ENCODE measurements around the gene PLEKHG4B. TPM values are rescaled to one million over a fixed set of nuclear protein-coding genes. Genes with fewer than 3 reads are reported as not detected.
A peak's percentile ranks its signal among the peaks of the same experiment; 100 is the strongest.

Gene PLEKHG4B
- total and polyA plus RNA-seq, 8 donors: 0.21 to 0.75 (median 0.38) TPM

- FAIRE-seq: no peak
- intact Hi-C loops (cut with DNase I): no loop called here
- peak in 1 of 6 donors; percentile 34 for DNase-seq
- no peaks in the 10 kb centered on the region for H3K4me1 ChIP-seq
- no peaks in the 10 kb centered on the region for H3K9me3 ChIP-seq
- WGBS, 2 donors: 68 to 82% methylated on average over 23 of the region's 23 CpGs
- TF ChIP-seq CTCF (IDR thresholded peaks at IDR 0.05): no peak
- no peaks in the 10 kb centered on the region for H3K27me3 ChIP-seq
- no peaks in the 10 kb centered on the region for H3K36me3 ChIP-seq
- H3K27ac ChIP-seq: no peak overlapping the region
- ATAC-seq: no peak
- no peak overlapping the region for H3K4me3 ChIP-seq
Measured at GRCh38 chr5:160921-161802, 69.2 kb downstream of the PLEKHG4B start.

- TF ChIP-seq CTCF (IDR thresholded peaks at IDR 0.05): no peak
- FAIRE-seq: no peak
- intact Hi-C loops (cut with DNase I): no loop called here
- Histone ChIP-seq H3K4me1 (no peaks in the 10 kb centered on the region), H3K4me3 (no peak overlapping the region), H3K27ac (no peak overlapping the region), H3K27me3 (no peaks in the 10 kb centered on the region), H3K36me3 (no peaks in the 10 kb centered on the region), H3K9me3 (no peaks in the 10 kb centered on the region)
- WGBS, 2 donors: 79 to 94% methylated on average over 17 of the region's 17 CpGs
- no peak for ATAC-seq
- DNase-seq: peak in 1 of 6 donors; percentile 51
Measured at GRCh38 chr5:161803-162110, 69.8 kb downstream of the PLEKHG4B start.

GRCh38 chr5:162190-162564, 70.2 kb downstream of the PLEKHG4B start:
- FAIRE-seq: no peak
- intact Hi-C loops (cut with DNase I): no loop called here
- H3K9me3 ChIP-seq: no peaks in the 10 kb centered on the region
- 75 to 92% methylated on average over 19 of the region's 19 CpGs for WGBS, 2 donors
- no peaks in the 10 kb centered on the region for H3K36me3 ChIP-seq
- H3K4me3 ChIP-seq: no peak overlapping the region
- DNase-seq: peak in 1 of 6 donors; percentile 53
- H3K27ac ChIP-seq: no peak overlapping the region
- H3K4me1 ChIP-seq: no peaks in the 10 kb centered on the region
- no peak for ATAC-seq
- no peak for TF ChIP-seq CTCF (IDR thresholded peaks at IDR 0.05)
- H3K27me3 ChIP-seq: no peaks in the 10 kb centered on the region

DNA sequence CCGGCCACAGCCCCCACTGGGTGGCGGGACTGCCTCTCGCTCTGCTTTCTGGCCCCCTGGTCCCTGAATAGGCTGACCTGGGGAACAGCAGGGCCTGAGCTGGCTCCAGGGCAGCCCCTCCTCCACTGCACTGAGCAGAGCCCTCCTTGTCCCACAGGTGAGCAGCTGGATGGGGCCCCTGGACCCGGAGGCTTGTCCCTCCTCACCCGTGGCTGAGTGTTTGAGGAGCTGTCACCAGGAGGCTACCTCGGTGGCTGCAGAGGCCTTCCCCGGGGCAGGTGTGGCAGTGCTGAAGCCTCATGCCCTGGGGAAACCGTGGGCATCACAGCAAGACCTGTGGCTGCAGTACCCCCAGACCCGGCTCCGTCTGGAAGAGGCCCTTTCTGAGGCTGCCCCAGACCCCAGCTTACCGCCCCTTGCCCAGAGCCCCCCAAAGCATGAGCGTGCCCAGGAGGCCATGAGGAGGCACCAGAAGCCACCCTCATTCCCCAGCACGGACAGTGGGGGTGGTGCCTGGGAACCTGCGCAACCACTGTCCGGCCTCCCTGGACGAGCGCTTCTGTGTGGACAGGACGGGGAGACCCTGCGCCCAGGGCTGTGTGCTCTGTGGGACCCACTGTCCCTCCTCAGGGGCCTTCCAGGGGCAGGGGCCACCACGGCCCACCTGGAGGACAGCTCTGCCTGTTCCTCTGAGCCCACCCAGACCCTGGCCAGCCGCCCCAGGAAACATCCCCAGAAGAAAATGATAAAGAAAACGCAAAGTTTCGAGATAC, 70.8 kb downstream of the PLEKHG4B start:
- WGBS, 2 donors: 72 to 82% methylated on average over 23 of the region's 23 CpGs
- Histone ChIP-seq H3K4me3 (no peak overlapping the region), H3K27me3 (no peaks in the 10 kb centered on the region), H3K36me3 (no peaks in the 10 kb centered on the region), H3K4me1 (no peaks in the 10 kb centered on the region), H3K9me3 (no peaks in the 10 kb centered on the region), H3K27ac (no peak overlapping the region)
- intact Hi-C loops (cut with DNase I): no loop called here
- TF ChIP-seq CTCF (IDR thresholded peaks at IDR 0.05): no peak
- ATAC-seq (no peak), FAIRE-seq (no peak), DNase-seq (peak in 2 of 6 donors; percentile 44 to 68)

DNA sequence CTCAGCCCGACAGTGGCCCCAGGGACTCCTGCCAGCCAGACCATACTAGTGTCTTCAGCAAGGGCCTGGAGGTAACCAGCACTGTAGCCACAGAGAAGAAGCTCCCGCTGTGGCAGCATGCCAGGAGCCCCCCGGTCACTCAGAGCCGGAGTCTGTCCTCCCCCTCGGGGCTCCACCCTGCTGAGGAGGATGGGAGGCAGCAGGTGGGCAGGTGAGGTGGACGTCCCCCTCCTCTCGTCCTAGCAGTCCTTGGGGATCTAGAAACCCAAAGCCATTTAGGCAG, 71.3 kb downstream of the PLEKHG4B start:
- H3K4me3 ChIP-seq: no peak overlapping the region
- H3K4me1 ChIP-seq: no peaks in the 10 kb centered on the region
- DNase-seq (peak in 2 of 6 donors; percentile 58 to 68), FAIRE-seq (no peak), ATAC-seq (no peak)
- no peak overlapping the region for H3K27ac ChIP-seq
- H3K27me3 ChIP-seq: no peaks in the 10 kb centered on the region
- 71 to 74% methylated on average over 7 of the region's 7 CpGs for WGBS, 2 donors
- no peaks in the 10 kb centered on the region for H3K36me3 ChIP-seq
- H3K9me3 ChIP-seq: no peaks in the 10 kb centered on the region
- intact Hi-C loops (cut with DNase I): no loop called here
- TF ChIP-seq CTCF (IDR thresholded peaks at IDR 0.05): no peak
